Stimulated activated CD4-positive, alpha-beta T cell treated with anti-CD3 and anti-CD28 coated beads, Interleukin-12 subunit alpha, Interleukin-12 subunit beta, amount 100 ng/mL, for 48 hours (primary cell): ENCODE data around the gene TAS2R19.
"Not testable (repeated sequence)": the region's sequence is repeated elsewhere in the genome, so short reads cannot be mapped to it uniquely, and the experiment has no call there.

Source experiments
- DNase-seq, 3 donors: peaks; one replicate each; pipeline ENCODE4 v3.0.0-alpha.2; 2020; ENCODE audit warnings: low read depth in 2 of 3, low spot score in 1 of 3

Gene TAS2R19, protein sequence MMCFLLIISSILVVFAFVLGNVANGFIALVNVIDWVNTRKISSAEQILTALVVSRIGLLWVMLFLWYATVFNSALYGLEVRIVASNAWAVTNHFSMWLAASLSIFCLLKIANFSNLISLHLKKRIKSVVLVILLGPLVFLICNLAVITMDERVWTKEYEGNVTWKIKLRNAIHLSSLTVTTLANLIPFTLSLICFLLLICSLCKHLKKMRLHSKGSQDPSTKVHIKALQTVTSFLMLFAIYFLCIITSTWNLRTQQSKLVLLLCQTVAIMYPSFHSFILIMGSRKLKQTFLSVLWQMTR

DNA sequence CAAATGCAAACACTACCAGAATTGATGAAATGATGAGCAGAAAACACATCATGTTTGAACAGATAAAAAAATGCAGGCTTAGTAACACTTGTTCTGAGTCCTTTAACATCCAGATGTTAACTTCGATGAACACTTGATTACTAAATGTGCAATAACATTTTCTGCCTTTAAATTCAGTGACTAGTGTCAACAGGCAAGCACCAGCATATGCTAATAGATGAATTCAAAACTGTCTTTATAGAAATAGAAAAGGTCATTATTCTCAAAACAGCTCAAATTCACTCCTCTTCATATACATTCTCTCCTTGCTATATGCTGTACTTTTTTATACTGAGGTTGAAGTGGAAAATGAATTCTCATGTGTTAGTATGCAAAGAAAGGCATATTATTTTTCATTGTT, at the start of gene TAS2R19:
TAS2R19 (minus strand) TSS at position 101 of the 400 bp plus-strand sequence; CDS start at position 52, 49 bp downstream.
- DNase-seq, result no peak

- DNase-seq, result no peak
Observed at GRCh38 chr12:11071414-11071813, 49.0 kb upstream of the TAS2R19 start.

GRCh38 chr12:11070999-11071398, 48.6 kb upstream of the TAS2R19 start:
- DNase-seq, result no peak

DNA sequence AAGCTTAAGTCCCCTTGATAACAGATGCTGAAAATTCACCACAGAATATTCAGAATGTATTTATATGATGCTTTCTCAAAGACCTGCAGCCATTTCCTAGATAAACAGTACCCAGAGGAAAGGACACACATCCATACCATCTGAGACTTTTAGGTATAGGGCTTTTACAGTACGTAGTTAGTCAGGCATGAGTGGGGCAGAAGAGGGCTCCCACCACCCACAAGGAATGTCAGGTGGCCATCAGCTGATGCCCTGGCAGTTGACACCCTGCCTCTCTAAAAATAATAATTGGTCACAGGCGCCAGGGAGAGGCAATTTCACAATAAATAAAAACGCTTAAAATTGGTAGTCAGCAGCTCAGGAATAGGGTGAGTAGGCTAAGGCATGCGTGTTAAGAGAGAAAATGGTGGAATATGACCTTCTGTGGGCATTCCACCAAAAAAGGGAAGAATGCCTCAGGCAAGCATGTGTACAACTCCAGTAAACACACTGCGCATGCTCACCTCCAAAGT, 47.5 kb upstream of the TAS2R19 start:
- no peak for DNase-seq

GRCh38 chr12:11067514-11067913, 45.1 kb upstream of the TAS2R19 start:
- DNase-seq, result no peak

DNA sequence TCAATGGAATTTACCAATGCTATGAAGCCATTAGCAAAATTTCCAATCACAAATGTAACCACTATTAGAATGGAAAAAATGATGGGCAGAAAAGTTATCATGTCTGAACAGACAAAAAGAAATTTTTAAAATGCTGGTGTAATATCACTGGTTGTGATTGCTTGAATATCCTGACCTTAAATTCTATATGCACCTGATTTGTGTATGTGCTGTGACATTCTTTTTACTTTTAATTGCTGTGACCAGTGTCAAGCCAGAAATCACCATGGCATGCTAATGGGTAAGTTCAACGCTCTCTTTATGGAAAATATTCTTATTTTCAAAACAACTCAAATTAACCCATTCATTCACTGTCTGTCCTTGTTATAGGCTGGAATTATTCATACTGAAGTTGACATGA, 39.8 kb upstream of the TAS2R19 start, which contains the start of gene TAS2R46:
TAS2R46 (minus strand) TSS at position 101 of the 400 bp plus-strand sequence; CDS start at position 101, 0 bp downstream.
- DNase-seq, result not testable (repeated sequence)

- no peak for DNase-seq
Observed at GRCh38 chr12:11059784-11060183, 37.4 kb upstream of the TAS2R19 start.

- no peak for DNase-seq
Observed at GRCh38 chr12:11059041-11059440, 36.6 kb upstream of the TAS2R19 start.

DNA sequence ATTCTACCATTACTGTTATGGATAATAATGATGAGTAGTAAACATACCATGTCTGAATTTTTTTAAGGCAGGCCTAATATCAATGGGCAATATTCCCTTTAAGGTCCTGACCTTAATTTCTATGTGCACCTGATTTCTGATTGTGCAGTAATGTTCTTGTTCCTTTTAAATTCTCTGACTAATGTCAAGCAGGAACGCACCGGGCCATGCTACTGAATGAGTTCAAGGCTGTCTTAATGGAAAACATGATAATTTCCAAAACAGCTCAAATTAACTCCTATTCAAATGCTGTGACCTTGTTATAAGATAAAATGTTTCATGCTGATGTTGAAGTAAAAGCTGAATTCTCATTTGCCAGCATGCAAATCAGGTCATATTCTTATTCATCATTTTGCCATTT, 32.9 kb upstream of the TAS2R19 start:
- DNase-seq, result no peak

- DNase-seq, result not testable (repeated sequence)
Observed at GRCh38 chr12:11049806-11050531, 27.5 kb upstream of the TAS2R19 start.

DNA sequence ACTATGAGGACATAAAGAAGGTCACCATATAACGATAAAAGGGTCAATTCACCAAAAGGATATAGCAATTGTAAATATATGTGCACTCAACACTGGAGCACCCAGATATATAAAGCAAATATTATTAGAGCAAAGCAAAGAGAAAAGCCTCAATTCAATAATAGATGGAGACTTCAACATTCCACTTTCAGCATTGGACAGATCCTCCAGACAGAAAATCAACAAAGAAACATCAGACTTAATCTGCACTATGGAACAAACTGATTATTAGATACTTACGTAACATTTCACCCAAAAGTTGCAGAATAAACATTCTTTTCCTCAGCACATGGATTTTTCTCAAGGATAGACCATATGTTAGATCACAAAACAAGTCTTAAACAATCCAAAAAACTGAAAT, 18.9 kb upstream of the TAS2R19 start:
- not testable (repeated sequence) for DNase-seq

- DNase-seq, result no peak
Observed at GRCh38 chr12:11040162-11040561, 17.7 kb upstream of the TAS2R19 start.

GRCh38 chr12:11039171-11039570, 16.8 kb upstream of the TAS2R19 start:
- no peak for DNase-seq

DNA sequence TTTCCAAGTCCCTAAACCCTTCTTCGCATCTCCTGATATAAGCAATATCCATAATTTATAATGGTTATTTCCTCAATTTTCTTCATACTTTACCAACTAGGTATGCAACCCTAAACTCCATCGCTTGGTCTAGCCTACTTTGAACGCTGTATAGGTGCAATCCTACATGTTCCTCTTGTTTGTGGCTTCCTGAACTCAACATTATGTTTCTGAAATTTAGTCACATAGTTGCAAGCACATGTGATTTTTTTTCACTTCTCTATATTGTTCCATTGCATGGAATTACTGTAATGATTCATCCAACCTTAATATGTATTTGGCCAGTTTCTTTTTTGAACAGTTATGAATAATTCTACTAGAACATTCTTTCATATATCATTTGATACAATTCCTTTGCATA, 11.5 kb upstream of the TAS2R19 start:
- not testable (repeated sequence) for DNase-seq

DNA sequence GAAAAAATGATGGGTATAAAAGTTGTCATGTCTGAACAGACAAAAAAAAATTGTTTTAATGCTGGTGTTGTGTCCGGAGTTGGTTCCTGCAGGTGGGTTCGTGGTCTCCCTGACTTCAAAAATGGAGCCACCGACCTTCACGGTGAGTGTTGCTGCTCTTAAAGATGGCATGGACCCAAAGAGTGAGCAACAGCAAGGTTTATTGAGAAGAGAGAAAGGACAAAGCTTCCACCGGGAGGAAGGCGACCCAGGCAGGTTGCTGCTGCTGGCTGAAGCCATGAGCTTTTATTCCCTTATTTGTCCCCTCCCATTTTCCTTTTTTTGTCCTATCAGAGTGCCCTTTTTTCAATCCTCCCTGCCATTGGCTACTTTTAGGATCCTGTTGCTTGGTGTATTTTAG, 8.9 kb upstream of the TAS2R19 start, which contains the start of gene TAS2R31:
TAS2R31 (minus strand) TSS at position 101 of the 400 bp plus-strand sequence; CDS start at position 29, 72 bp downstream.
- DNase-seq, result no peak

- DNase-seq, result no peak
Observed at GRCh38 chr12:11026118-11026517, 3.7 kb upstream of the TAS2R19 start.

GRCh38 chr12:11023387-11023786, 967 bp upstream of the TAS2R19 start:
- DNase-seq, result no peak

GRCh38 chr12:11016937-11017336, 5.5 kb downstream of the TAS2R19 start:
- no peak for DNase-seq

DNA sequence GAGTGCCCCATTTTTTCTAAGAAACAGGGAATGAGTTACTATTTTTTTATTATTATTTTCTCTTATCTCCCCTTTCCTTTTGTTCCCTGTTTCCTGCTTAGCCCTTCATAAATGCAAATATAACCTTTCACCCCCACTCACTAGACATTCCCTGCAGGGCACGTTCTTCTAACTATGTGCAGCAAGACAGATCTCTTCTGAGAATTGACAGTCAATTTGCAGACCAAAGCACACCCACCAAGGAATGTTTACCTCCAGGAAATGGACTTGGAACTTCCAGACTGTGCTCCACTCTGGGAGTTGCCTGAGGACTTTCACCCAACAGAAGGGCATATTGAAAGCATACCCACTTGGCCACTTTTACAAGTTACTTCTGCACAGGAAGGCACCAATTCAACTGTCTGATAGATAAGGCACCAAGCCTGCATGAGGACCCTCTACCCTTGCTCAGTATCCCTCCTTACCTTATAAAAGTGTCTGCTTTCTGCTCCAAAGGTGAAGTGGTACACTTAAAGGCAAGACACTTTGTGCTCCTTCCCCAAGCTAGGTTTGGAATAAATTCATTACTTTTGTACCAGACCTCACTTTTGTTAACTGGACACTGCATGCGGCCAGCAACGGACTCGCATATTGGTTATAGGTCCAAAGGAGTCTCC, 6.5 kb downstream of the TAS2R19 start:
- no peak for DNase-seq

- DNase-seq, result no peak
Observed at GRCh38 chr12:11014234-11014633, 8.2 kb downstream of the TAS2R19 start.

GRCh38 chr12:11007608-11008007, 14.8 kb downstream of the TAS2R19 start:
- no peak for DNase-seq

- DNase-seq, result no peak
Observed at GRCh38 chr12:10998204-10998603, 24.2 kb downstream of the TAS2R19 start, which contains the start of gene TAS2R20. TAS2R20 (minus strand) TSS chr12:10998304; CDS start chr12:10997875, 429 bp downstream.
